Measurements from ENCODE around the gene GJD2.

DNA sequence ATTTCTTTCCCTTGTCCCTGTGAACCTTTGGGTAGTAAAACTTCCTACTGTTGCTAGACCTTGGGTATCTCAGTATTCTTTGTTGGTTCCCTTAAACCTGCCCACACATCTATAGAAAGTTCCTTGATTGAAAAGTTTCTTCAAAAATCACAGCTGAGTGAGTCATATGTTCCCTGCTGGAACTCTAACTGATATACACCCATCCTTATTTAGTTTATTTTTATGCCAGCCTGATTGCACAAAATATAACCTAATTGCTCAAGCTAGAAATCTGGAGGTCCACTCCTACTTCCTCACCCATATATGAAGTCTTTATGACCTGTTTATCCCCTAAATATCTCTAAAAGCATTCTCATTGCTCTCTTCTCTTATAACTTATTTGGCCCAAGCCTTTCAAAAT lies 13.7 kb upstream of the GJD2 start:
- TF ChIP-seq, protein P1, sequence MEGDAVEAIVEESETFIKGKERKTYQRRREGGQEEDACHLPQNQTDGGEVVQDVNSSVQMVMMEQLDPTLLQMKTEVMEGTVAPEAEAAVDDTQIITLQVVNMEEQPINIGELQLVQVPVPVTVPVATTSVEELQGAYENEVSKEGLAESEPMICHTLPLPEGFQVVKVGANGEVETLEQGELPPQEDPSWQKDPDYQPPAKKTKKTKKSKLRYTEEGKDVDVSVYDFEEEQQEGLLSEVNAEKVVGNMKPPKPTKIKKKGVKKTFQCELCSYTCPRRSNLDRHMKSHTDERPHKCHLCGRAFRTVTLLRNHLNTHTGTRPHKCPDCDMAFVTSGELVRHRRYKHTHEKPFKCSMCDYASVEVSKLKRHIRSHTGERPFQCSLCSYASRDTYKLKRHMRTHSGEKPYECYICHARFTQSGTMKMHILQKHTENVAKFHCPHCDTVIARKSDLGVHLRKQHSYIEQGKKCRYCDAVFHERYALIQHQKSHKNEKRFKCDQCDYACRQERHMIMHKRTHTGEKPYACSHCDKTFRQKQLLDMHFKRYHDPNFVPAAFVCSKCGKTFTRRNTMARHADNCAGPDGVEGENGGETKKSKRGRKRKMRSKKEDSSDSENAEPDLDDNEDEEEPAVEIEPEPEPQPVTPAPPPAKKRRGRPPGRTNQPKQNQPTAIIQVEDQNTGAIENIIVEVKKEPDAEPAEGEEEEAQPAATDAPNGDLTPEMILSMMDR (IDR thresholded peaks at IDR 0.05): no peak
- no peak for TF ChIP-seq POLR2A (IDR thresholded peaks at IDR 0.05)
